ENCODE results near the gene TBX1.
A peak's percentile ranks its signal among the peaks of the same experiment; 100 is the strongest.

The TBX1 gene

DNA sequence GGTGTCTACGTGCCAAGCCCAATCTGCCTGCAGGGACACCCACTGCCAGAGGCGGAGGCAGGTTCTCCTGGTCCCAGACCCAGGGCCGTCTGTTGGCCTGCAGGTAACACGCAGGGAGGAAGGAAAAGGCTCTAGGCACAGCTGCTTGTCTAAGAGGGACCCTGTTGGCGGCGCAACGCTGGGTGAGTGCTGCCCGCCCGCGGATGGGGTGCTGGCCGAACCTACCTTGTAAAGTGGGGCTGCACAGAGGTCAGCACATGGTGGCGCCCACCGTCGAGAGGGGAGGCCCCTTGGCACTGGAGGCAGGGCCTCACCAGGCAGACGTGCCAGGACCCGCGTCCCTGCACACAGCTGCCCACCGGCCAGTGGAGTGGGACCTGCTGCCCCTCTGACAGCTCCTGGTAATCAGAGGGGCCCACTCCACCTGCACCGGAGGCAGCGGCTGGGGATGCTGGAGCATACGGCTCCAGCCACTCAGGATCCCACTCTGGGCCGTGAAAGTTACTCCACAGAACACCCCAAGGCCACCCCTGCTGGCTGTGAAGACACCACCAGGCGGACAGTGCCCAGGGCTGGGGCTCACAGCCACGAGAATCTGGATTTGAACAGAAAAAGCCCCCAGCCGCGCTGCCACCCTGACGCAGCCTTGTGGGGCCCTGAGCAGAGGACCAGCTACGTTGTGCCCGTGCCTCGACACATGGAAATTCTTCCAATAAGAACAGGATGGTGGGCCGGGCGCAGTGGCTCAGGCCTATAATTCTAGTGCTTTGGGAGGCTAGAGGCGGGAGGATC lies 24.0 kb downstream of the TBX1 start:
- H2BK120ac ChIP-seq (ENCODE audit: insufficient read depth, low read length, poor library complexity), result no peak overlapping the region
- no peak overlapping the region for H3K23ac ChIP-seq (ENCODE audit: low read length)
- H3K4me2 ChIP-seq (ENCODE audit: low read length), result no peak overlapping the region
- H3K18ac ChIP-seq (ENCODE audit: low read length), result no peak overlapping the region
- H3K14ac ChIP-seq (ENCODE audit: low read length), result no peak overlapping the region
- no peaks in the 10 kb centered on the region for H3K79me2 ChIP-seq (ENCODE audit: control insufficient read depth, insufficient read depth, low read length, poor library complexity)
- H3K27me3 ChIP-seq (ENCODE audit: insufficient read depth, low read length), result no peaks in the 10 kb centered on the region
- no peaks in the 10 kb centered on the region for H3K79me1 ChIP-seq (ENCODE audit: low read length)
- no peak overlapping the region for H4K91ac ChIP-seq (ENCODE audit: low read depth, low read length)
- peaks cover 2% of the 10 kb centered on the region for H3K9me3 ChIP-seq (ENCODE audit: insufficient read depth, low read depth, low read length)
- no peak overlapping the region for H3K4me3 ChIP-seq (ENCODE audit: low read depth, low read length)
- no peak for DNase-seq
- no peaks in the 10 kb centered on the region for H3K4me1 ChIP-seq (ENCODE audit: control insufficient read depth in 1 of 2, insufficient read depth in 2 of 2, low read length in 2 of 2)
- no peak overlapping the region for H4K8ac ChIP-seq (ENCODE audit: low read depth, low read length)
- H3K36me3 ChIP-seq (ENCODE audit: control insufficient read depth in 1 of 2, insufficient read depth in 2 of 2, low read length in 2 of 2), result peaks cover 11 to 13% of the 10 kb centered on the region in 2 experiments
- H3K4ac ChIP-seq (ENCODE audit: low read depth, low read length), result no peak overlapping the region
- no peak overlapping the region for H3K9ac ChIP-seq (ENCODE audit: low read length)
- WGBS (ENCODE audit: extremely low coverage, insufficient coverage, insufficient read length), result no CpG with 5 or more reads among the region's 33 CpGs
- H2BK5ac ChIP-seq (ENCODE audit: low read depth, low read length, poor library complexity), result no peak overlapping the region
- H2AFZ ChIP-seq (ENCODE audit: insufficient read depth, low read length, poor library complexity), result no peak overlapping the region
- H2AK5ac ChIP-seq (ENCODE audit: low read length), result no peak overlapping the region
- no peak overlapping the region for H2BK12ac ChIP-seq (ENCODE audit: low read length)
- no peak overlapping the region for H3K27ac ChIP-seq (ENCODE audit: low read depth, low read length)
- no peak overlapping the region for H4K12ac ChIP-seq (ENCODE audit: low read depth, low read length)

DNA sequence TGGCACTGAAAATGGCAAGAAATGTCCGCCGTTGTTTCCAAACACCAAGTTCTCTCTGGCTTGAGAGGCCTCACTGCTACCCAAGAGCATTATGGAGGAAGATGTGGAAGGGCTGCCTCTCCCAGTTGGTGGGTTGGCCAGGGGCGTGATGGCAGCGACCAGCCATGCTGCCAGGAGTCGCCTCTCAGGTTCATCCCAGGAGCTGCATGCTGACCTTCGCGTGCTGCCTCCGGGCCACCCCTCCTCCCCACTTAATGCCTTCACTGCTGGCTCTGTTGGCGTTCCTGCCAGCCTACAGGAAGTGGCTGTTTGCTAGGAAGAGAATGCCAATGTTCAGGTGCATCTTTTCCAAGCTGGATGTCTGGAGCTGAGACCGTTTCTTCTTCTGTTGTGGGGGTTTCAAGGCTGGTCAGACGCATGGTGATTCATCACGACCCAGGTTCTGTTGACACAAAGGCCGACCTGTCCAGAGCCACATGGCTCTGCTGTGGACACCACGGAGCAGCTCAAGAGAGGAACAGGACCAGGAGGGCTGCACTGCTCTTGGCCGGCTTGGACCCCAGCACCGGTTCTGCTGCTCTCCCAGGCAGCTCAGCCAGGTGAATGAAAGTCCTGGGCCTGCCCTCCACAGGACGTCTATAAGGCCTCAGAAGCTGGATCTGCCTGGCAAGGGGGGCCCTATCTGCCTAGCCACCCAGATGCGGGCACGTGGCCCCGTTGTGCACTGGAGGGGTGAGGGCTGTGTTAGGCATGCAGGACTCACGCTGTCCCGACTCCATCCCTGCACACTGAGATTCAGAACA lies 25.1 kb downstream of the TBX1 start:
- no peak overlapping the region for H4K91ac ChIP-seq (ENCODE audit: low read depth, low read length)
- H4K8ac ChIP-seq (ENCODE audit: low read depth, low read length), result no peak overlapping the region
- H3K79me2 ChIP-seq (ENCODE audit: control insufficient read depth, insufficient read depth, low read length, poor library complexity), result no peaks in the 10 kb centered on the region
- H3K9me3 ChIP-seq (ENCODE audit: insufficient read depth, low read depth, low read length), result peaks cover 2% of the 10 kb centered on the region
- H3K4ac ChIP-seq (ENCODE audit: low read depth, low read length), result no peak overlapping the region
- no peak overlapping the region for H3K27ac ChIP-seq (ENCODE audit: low read depth, low read length)
- H2BK5ac ChIP-seq (ENCODE audit: low read depth, low read length, poor library complexity), result no peak overlapping the region
- H4K12ac ChIP-seq (ENCODE audit: low read depth, low read length), result no peak overlapping the region
- no peak overlapping the region for H3K23ac ChIP-seq (ENCODE audit: low read length)
- H3K18ac ChIP-seq (ENCODE audit: low read length), result no peak overlapping the region
- no peak overlapping the region for H2BK120ac ChIP-seq (ENCODE audit: insufficient read depth, low read length, poor library complexity)
- DNase-seq, result no peak
- WGBS (ENCODE audit: extremely low coverage, insufficient coverage, insufficient read length), result no CpG with 5 or more reads among the region's 22 CpGs
- H3K4me1 ChIP-seq (ENCODE audit: control insufficient read depth in 1 of 2, insufficient read depth in 2 of 2, low read length in 2 of 2), result no peaks in the 10 kb centered on the region
- peaks cover 11 to 14% of the 10 kb centered on the region in 2 experiments for H3K36me3 ChIP-seq (ENCODE audit: control insufficient read depth in 1 of 2, insufficient read depth in 2 of 2, low read length in 2 of 2)
- no peaks in the 10 kb centered on the region for H3K27me3 ChIP-seq (ENCODE audit: insufficient read depth, low read length)
- no peak overlapping the region for H2BK12ac ChIP-seq (ENCODE audit: low read length)
- no peak overlapping the region for H3K14ac ChIP-seq (ENCODE audit: low read length)
- H2AFZ ChIP-seq (ENCODE audit: insufficient read depth, low read length, poor library complexity), result no peak overlapping the region
- no peak overlapping the region for H3K4me3 ChIP-seq (ENCODE audit: low read depth, low read length)
- H3K9ac ChIP-seq (ENCODE audit: low read length), result no peak overlapping the region
- no peak overlapping the region for H2AK5ac ChIP-seq (ENCODE audit: low read length)
- no peak overlapping the region for H3K4me2 ChIP-seq (ENCODE audit: low read length)
- H3K79me1 ChIP-seq (ENCODE audit: low read length), result no peaks in the 10 kb centered on the region

DNA sequence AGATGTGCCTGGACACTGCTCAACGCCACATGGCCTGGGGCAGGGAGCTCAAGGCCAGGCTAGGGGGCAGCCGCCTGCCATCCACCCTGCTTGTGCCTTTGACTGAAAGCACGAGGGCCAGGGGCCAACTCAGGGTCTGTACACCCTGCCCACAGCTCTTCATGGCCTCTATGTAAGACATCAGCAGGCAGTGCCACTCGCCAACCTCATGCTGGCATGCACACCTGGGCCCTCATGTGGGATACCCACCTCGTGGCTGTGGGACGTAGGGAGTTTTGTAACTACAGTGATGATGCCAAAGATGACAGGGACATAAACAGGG lies 25.6 kb downstream of the TBX1 start:
- Histone ChIP-seq H2AK5ac (ENCODE audit: low read length) (no peak overlapping the region), H3K79me2 (ENCODE audit: control insufficient read depth, insufficient read depth, low read length, poor library complexity) (no peaks in the 10 kb centered on the region), H3K79me1 (ENCODE audit: low read length) (no peaks in the 10 kb centered on the region), H4K91ac (ENCODE audit: low read depth, low read length) (no peak overlapping the region), H3K18ac (ENCODE audit: low read length) (no peak overlapping the region), H3K4ac (ENCODE audit: low read depth, low read length) (no peak overlapping the region), H3K27me3 (ENCODE audit: insufficient read depth, low read length) (no peaks in the 10 kb centered on the region), H3K4me2 (ENCODE audit: low read length) (no peak overlapping the region), H3K9me3 (ENCODE audit: insufficient read depth, low read depth, low read length) (peaks cover 2% of the 10 kb centered on the region), H3K23ac (ENCODE audit: low read length) (no peak overlapping the region), H2BK12ac (ENCODE audit: low read length) (no peak overlapping the region), H3K27ac (ENCODE audit: low read depth, low read length) (no peak overlapping the region), H3K4me3 (ENCODE audit: low read depth, low read length) (peak overlapping the region; percentile 13), H2AFZ (ENCODE audit: insufficient read depth, low read length, poor library complexity) (no peak overlapping the region), H3K9ac (ENCODE audit: low read length) (no peak overlapping the region), H4K12ac (ENCODE audit: low read depth, low read length) (no peak overlapping the region), H2BK120ac (ENCODE audit: insufficient read depth, low read length, poor library complexity) (no peak overlapping the region), H3K14ac (ENCODE audit: low read length) (no peak overlapping the region), H2BK5ac (ENCODE audit: low read depth, low read length, poor library complexity) (no peak overlapping the region), H3K36me3 (ENCODE audit: control insufficient read depth in 1 of 2, insufficient read depth in 2 of 2, low read length in 2 of 2) (peaks cover 11 to 14% of the 10 kb centered on the region in 2 experiments), H4K8ac (ENCODE audit: low read depth, low read length) (no peak overlapping the region), H3K4me1 (ENCODE audit: control insufficient read depth in 1 of 2, insufficient read depth in 2 of 2, low read length in 2 of 2) (no peaks in the 10 kb centered on the region)
- no peak for DNase-seq
- no CpG with 5 or more reads among the region's 6 CpGs for WGBS (ENCODE audit: extremely low coverage, insufficient coverage, insufficient read length)

DNA sequence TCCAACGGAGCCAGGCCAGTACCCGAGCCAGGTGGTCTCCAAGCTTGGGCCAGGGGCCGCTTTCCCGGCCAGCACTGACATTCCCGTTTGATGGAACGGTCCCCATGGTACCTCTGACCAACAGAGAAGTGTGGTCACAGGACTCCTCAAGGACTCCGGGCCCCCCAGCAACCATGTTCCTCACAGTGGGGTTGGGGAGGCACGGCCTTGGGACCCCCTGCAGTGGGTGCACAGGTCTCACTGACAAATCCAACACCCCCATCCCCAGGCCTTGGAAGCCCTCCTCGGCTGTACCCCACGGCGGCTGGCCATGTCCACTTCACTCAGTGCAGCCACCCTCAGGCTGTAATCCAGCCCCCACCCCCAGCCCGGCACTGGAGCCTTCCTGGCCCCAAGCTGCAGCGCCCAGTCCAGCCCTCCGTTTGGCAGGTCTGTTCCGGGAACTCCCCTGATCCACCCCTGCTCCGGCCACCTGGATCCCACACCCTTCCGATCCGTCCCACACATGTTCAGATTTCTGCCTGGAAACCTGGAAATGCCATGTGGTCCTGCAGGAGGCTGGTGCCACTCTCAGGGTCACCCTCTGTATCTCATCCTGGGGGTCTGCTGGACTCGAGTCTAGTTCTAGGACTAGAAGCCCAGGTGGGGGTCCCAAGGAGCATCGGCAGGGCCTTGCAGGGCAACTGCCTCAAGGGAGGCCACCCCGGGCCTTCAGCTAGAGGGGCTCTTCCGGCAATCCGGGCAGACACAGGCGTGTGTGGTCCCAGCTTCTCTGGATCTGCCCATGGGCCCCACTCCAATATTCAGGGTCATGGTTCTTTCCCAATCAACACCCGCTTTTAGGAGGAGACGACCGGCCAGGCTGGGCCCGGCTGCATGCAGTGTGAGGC lies 26.6 kb downstream of the TBX1 start:
- Histone ChIP-seq H3K9me3 (ENCODE audit: insufficient read depth, low read depth, low read length) (peaks cover 2% of the 10 kb centered on the region), H2BK5ac (ENCODE audit: low read depth, low read length, poor library complexity) (no peak overlapping the region), H3K27ac (ENCODE audit: low read depth, low read length) (no peak overlapping the region), H3K4me3 (ENCODE audit: low read depth, low read length) (no peak overlapping the region), H4K12ac (ENCODE audit: low read depth, low read length) (no peak overlapping the region), H3K4ac (ENCODE audit: low read depth, low read length) (no peak overlapping the region), H2AFZ (ENCODE audit: insufficient read depth, low read length, poor library complexity) (no peak overlapping the region), H4K8ac (ENCODE audit: low read depth, low read length) (no peak overlapping the region), H2BK12ac (ENCODE audit: low read length) (no peak overlapping the region), H3K27me3 (ENCODE audit: insufficient read depth, low read length) (no peaks in the 10 kb centered on the region), H3K36me3 (ENCODE audit: control insufficient read depth in 1 of 2, insufficient read depth in 2 of 2, low read length in 2 of 2) (peaks cover 11 to 14% of the 10 kb centered on the region in 2 experiments), H3K9ac (ENCODE audit: low read length) (no peak overlapping the region), H3K23ac (ENCODE audit: low read length) (no peak overlapping the region), H2BK120ac (ENCODE audit: insufficient read depth, low read length, poor library complexity) (no peak overlapping the region), H3K14ac (ENCODE audit: low read length) (no peak overlapping the region), H4K91ac (ENCODE audit: low read depth, low read length) (no peak overlapping the region), H3K18ac (ENCODE audit: low read length) (no peak overlapping the region), H3K79me1 (ENCODE audit: low read length) (no peaks in the 10 kb centered on the region), H2AK5ac (ENCODE audit: low read length) (no peak overlapping the region), H3K4me2 (ENCODE audit: low read length) (no peak overlapping the region), H3K79me2 (ENCODE audit: control insufficient read depth, insufficient read depth, low read length, poor library complexity) (no peaks in the 10 kb centered on the region), H3K4me1 (ENCODE audit: control insufficient read depth in 1 of 2, insufficient read depth in 2 of 2, low read length in 2 of 2) (no peaks in the 10 kb centered on the region)
- DNase-seq, result no peak
- no CpG with 5 or more reads among the region's 28 CpGs for WGBS (ENCODE audit: extremely low coverage, insufficient coverage, insufficient read length)
